Osteocyte (in vitro differentiated cells): Measurements from ENCODE around the gene GLOD4. TPM values are rescaled to one million over a fixed set of nuclear protein-coding genes. Genes with fewer than 3 reads are reported as not detected.

ENCODE experiments used
- DNase-seq: peaks from one replicate; pipeline ENCODE4 v3.0.0; 2021; ENCODE audit warnings: mixed read lengths; ENCODE audit not compliant: unreplicated experiment; ENCODE audit errors: extremely low spot score
- H3K27ac Mint-ChIP-seq: one replicate; pipeline ENCODE4 v1.8.0; 2021; ENCODE audit warnings: mild to moderate bottlenecking, mixed read lengths; ENCODE audit not compliant: unreplicated experiment
- H3K27me3 Mint-ChIP-seq: one replicate; pipeline ENCODE4 v1.8.0; 2021; ENCODE audit warnings: mixed read lengths; ENCODE audit not compliant: unreplicated experiment
- H3K36me3 Mint-ChIP-seq: one replicate; pipeline ENCODE4 v1.8.0; 2021; ENCODE audit warnings: mixed read lengths; ENCODE audit not compliant: unreplicated experiment
- H3K4me1 Mint-ChIP-seq: one replicate; pipeline ENCODE4 v1.8.0; 2021; ENCODE audit warnings: mixed read lengths; ENCODE audit not compliant: unreplicated experiment
- H3K4me3 Mint-ChIP-seq: one replicate; pipeline ENCODE4 v1.8.0; 2021; ENCODE audit warnings: mild to moderate bottlenecking, moderate library complexity, mixed read lengths; ENCODE audit not compliant: unreplicated experiment
- H3K9me3 Mint-ChIP-seq: one replicate; pipeline ENCODE4 v1.8.0; 2021; ENCODE audit warnings: mixed read lengths; ENCODE audit not compliant: unreplicated experiment
- total RNA-seq: library from RNA; stranded (reverse); gene quantifications from 2 replicates; pipeline ENCODE4 v1.2.1, GENCODE V29; 2021
- TF ChIP-seq, protein P1 (sequence below): fragments of 200-600 bp; sonication (generic); IDR thresholded peaks from 2 replicates; pipeline ENCODE4 v1.5.0; 2021; ENCODE audit warnings: antibody characterized with exemption, mild to moderate bottlenecking, moderate library complexity

Gene GLOD4
- total RNA-seq, 1 donor from 2014 or later = 63.4 TPM

DNA sequence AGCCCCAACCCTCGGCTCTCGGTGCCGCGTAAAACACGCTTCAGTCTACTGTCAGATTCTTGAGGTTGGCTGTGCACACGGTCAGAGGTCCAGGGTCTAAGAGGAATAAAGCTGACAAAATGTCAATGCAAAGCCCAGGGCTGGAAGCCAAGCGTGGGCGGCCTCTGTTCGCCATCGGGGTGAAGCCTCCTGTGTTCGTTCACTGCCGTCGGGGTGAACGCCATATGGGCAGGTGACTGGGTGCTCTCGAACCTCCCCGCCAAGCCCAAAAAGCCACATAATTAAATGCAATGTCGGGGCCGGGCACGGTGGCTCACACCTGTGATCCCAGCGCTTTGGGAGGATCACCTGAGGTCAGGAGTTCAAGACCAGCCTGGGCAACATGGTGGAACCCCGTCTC is 44.7 kb upstream of the GLOD4 start:
- no peak overlapping the region for H3K4me3 Mint-ChIP-seq
- H3K36me3 Mint-ChIP-seq = peaks cover 12% of the 10 kb centered on the region
- H3K4me1 Mint-ChIP-seq = peaks cover 18% of the 10 kb centered on the region
- H3K27me3 Mint-ChIP-seq = no peaks in the 10 kb centered on the region
- no peak for DNase-seq
- no peaks in the 10 kb centered on the region for H3K9me3 Mint-ChIP-seq
- no peak overlapping the region for H3K27ac Mint-ChIP-seq
- TF ChIP-seq, protein P1, sequence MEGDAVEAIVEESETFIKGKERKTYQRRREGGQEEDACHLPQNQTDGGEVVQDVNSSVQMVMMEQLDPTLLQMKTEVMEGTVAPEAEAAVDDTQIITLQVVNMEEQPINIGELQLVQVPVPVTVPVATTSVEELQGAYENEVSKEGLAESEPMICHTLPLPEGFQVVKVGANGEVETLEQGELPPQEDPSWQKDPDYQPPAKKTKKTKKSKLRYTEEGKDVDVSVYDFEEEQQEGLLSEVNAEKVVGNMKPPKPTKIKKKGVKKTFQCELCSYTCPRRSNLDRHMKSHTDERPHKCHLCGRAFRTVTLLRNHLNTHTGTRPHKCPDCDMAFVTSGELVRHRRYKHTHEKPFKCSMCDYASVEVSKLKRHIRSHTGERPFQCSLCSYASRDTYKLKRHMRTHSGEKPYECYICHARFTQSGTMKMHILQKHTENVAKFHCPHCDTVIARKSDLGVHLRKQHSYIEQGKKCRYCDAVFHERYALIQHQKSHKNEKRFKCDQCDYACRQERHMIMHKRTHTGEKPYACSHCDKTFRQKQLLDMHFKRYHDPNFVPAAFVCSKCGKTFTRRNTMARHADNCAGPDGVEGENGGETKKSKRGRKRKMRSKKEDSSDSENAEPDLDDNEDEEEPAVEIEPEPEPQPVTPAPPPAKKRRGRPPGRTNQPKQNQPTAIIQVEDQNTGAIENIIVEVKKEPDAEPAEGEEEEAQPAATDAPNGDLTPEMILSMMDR = no peak

DNA sequence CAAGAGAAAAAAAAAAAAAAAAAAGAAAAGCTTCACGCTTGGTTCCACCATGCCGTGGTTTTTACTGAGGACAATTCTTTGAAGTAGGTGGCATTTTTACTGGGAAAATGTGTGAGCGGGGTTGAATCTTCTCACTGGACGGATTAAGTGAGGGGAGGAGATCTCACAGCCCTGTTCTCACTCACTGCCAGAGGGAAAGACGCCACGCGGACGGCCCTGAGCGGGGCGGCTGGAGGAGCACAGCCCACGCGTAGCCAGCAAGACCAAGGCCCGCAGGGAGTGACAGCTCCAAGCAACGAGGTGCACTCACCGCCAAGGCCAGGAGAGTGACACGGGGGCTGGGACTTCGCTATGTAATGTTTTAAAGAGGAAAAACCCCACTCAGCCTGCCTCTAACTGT is 43.1 kb upstream of the GLOD4 start:
- Mint-ChIP-seq H3K36me3 (peaks cover 12% of the 10 kb centered on the region), H3K4me3 (no peak overlapping the region), H3K27me3 (no peaks in the 10 kb centered on the region), H3K27ac (no peak overlapping the region), H3K4me1 (peaks cover 17% of the 10 kb centered on the region), H3K9me3 (no peaks in the 10 kb centered on the region)
- TF ChIP-seq, protein P1 = no peak
- DNase-seq = no peak

DNA sequence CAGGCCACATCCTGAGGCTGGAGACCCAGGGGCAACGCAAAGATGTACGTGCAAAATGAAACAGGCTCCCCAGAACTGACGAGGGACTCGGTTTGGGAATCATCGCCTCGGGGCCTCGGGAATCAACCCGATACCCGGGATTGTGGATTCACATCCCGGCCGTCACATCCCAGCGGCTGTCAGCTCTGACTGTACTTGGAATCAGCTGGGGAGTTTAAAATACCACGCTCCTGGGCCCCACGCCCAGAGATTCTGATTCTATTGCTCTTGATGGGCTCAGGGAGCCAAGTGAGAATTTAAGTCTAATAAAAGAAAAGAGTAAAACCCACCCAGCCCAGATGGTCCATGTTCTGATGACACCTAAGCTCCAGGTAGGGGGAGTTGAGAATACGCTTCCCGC is 42.3 kb upstream of the GLOD4 start:
- Mint-ChIP-seq H3K27ac (no peak overlapping the region), H3K4me3 (no peak overlapping the region), H3K27me3 (no peaks in the 10 kb centered on the region), H3K9me3 (no peaks in the 10 kb centered on the region), H3K36me3 (peaks cover 17% of the 10 kb centered on the region), H3K4me1 (peaks cover 11% of the 10 kb centered on the region)
- TF ChIP-seq, protein P1 = no peak
- DNase-seq = no peak

DNA sequence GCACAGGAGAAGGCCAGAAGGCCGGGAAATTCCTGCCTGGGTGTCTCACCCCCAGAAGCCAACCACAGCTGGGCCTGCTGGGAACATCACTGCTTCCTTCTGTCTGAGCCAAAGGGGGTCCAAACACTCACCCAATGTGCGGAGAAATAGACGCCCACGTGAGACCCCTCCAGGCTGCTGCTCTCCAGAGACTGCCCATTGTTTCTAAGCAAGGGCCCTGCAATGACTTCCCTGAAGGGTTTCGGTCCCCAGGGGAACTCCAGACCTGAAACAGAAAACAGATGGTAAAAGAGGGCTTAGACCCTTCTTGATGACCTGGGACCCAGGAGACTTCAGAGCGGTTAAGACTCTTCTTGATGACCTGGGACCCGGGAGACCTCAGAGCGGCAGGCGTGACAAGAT is 41.4 kb upstream of the GLOD4 start:
- TF ChIP-seq, protein P1 = no peak
- DNase-seq = no peak
- no peak overlapping the region for H3K27ac Mint-ChIP-seq

DNA sequence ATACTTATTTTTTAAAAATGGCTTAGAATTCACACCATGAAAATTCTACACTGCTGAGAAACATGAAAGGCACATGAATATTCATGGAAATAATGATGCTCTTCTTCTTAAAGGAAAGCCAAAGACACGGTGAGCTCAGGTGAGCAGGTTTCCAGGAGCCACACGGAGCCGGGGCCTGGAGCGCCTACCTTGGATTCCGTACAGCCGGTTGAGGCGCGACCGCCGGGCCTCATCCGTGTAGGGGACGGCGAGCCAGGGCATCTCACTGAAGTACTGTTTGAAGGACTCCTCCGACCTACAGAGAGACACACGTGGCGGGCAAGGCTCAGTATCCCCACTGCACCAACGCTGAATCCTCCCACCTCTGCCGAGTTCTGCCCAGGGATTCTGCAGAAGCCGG is 37.2 kb upstream of the GLOD4 start:
- H3K36me3 Mint-ChIP-seq = peaks cover 27% of the 10 kb centered on the region

More for the DNA sequence above, 41.4 kb upstream of the GLOD4 start:
- Mint-ChIP-seq H3K36me3 (peaks cover 21% of the 10 kb centered on the region), H3K27me3 (no peaks in the 10 kb centered on the region), H3K4me3 (no peak overlapping the region), H3K4me1 (peaks cover 4% of the 10 kb centered on the region), H3K9me3 (no peaks in the 10 kb centered on the region)

More for the DNA sequence above, 37.2 kb upstream of the GLOD4 start:
- TF ChIP-seq, protein P1 = no peak
- H3K27me3 Mint-ChIP-seq = no peaks in the 10 kb centered on the region
- no peak overlapping the region for H3K4me3 Mint-ChIP-seq
- H3K4me1 Mint-ChIP-seq = no peaks in the 10 kb centered on the region
- DNase-seq = no peak
- H3K27ac Mint-ChIP-seq = no peak overlapping the region
- no peaks in the 10 kb centered on the region for H3K9me3 Mint-ChIP-seq
